ENCODE data around the gene ATXN7L2. TPM values are rescaled to one million over a fixed set of nuclear protein-coding genes. Genes with fewer than 3 reads are reported as not detected.

ATXN7L2 gene
- total and polyA plus RNA-seq, 9 donors, result 0.98 to 8.8 (median 6.5) TPM

GRCh38 chr1:109474697-109475096, 9.0 kb upstream of the ATXN7L2 start:
- intact Hi-C loops (cut with DNase I), result no loop called here
- Histone ChIP-seq H3K4me3 (no peak overlapping the region), H3K36me3 (no peaks in the 10 kb centered on the region), H3K9me3 (no peaks in the 10 kb centered on the region), H3K27ac (no peak overlapping the region), H3K4me1 (ENCODE audit: insufficient read depth) (no peaks in the 10 kb centered on the region), H3K27me3 (no peaks in the 10 kb centered on the region)
- WGBS, 3 donors, result 83 to 88% (median 84%) methylated on average over 1 of the region's 1 CpG
- no peak for DNase-seq
- TF ChIP-seq POLR2A (IDR thresholded peaks at IDR 0.05) (no peak), EP300 (IDR thresholded peaks at IDR 0.05) (no peak), CTCF (IDR thresholded peaks at IDR 0.05) (no peak)

GRCh38 chr1:109475261-109475660, 8.4 kb upstream of the ATXN7L2 start:
- Histone ChIP-seq H3K4me3 (no peak overlapping the region), H3K9me3 (no peaks in the 10 kb centered on the region), H3K36me3 (no peaks in the 10 kb centered on the region), H3K27ac (no peak overlapping the region), H3K4me1 (ENCODE audit: insufficient read depth) (no peaks in the 10 kb centered on the region), H3K27me3 (no peaks in the 10 kb centered on the region)
- intact Hi-C loops (cut with DNase I), result no loop called here
- 81 to 87% (median 82%) methylated on average over 9 of the region's 9 CpGs for WGBS, 3 donors
- no peak for DNase-seq
- TF ChIP-seq POLR2A (IDR thresholded peaks at IDR 0.05) (no peak), CTCF (IDR thresholded peaks at IDR 0.05) (no peak), EP300 (IDR thresholded peaks at IDR 0.05) (no peak)

- TF ChIP-seq CTCF (IDR thresholded peaks at IDR 0.05) (no peak), POLR2A (IDR thresholded peaks at IDR 0.05) (no peak)
- Histone ChIP-seq H3K9me3 (no peaks in the 10 kb centered on the region), H3K4me1 (ENCODE audit: insufficient read depth) (no peaks in the 10 kb centered on the region), H3K27me3 (no peaks in the 10 kb centered on the region), H3K27ac (no peak overlapping the region), H3K36me3 (no peaks in the 10 kb centered on the region), H3K4me3 (no peak overlapping the region)
- intact Hi-C loops (cut with DNase I), result no loop called here
- 85 to 91% (median 90%) methylated on average over 8 of the region's 8 CpGs for WGBS, 3 donors
- no peak for DNase-seq
Observed at GRCh38 chr1:109476825-109477224, 6.9 kb upstream of the ATXN7L2 start.

- H3K27ac ChIP-seq, result no peak overlapping the region
- DNase-seq, result no peak
- no peaks in the 10 kb centered on the region for H3K27me3 ChIP-seq
- TF ChIP-seq CTCF (IDR thresholded peaks at IDR 0.05), result no peak
- no peak for TF ChIP-seq POLR2A (IDR thresholded peaks at IDR 0.05)
- no peak for TF ChIP-seq EP300 (IDR thresholded peaks at IDR 0.05)
- intact Hi-C loops (cut with DNase I), result no loop called here
- no peaks in the 10 kb centered on the region for H3K36me3 ChIP-seq
- no peak overlapping the region for H3K4me3 ChIP-seq
- H3K9me3 ChIP-seq, result no peaks in the 10 kb centered on the region
- WGBS, 3 donors, result 73 to 81% (median 79%) methylated on average over 6 of the region's 6 CpGs
- no peaks in the 10 kb centered on the region for H3K4me1 ChIP-seq (ENCODE audit: insufficient read depth)
Observed at GRCh38 chr1:109477821-109478220, 5.9 kb upstream of the ATXN7L2 start.

GRCh38 chr1:109478806-109479205, 4.9 kb upstream of the ATXN7L2 start:
- WGBS, 3 donors, result 24 to 53% (median 49%) methylated on average over 7 of the region's 7 CpGs
- TF ChIP-seq CTCF (IDR thresholded peaks at IDR 0.05) (no peak), EP300 (IDR thresholded peaks at IDR 0.05) (no peak), POLR2A (IDR thresholded peaks at IDR 0.05) (no peak)

More at GRCh38 chr1:109478806-109479205, 4.9 kb upstream of the ATXN7L2 start:
- H3K27me3 ChIP-seq, result no peaks in the 10 kb centered on the region
- intact Hi-C loops (cut with DNase I), result no loop called here
- H3K9me3 ChIP-seq, result no peaks in the 10 kb centered on the region
- no peak overlapping the region for H3K4me3 ChIP-seq
- DNase-seq, result no peak
- no peaks in the 10 kb centered on the region for H3K4me1 ChIP-seq (ENCODE audit: insufficient read depth)
- no peaks in the 10 kb centered on the region for H3K36me3 ChIP-seq
- no peak overlapping the region for H3K27ac ChIP-seq
